GM21825 (cell line): ENCODE results near the gene RAPGEF2.
"Not testable (repeated sequence)": the region's sequence is repeated elsewhere in the genome, so short reads cannot be mapped to it uniquely, and the experiment has no call there.

Source experiments
- ATAC-seq: cut with Tn5 transposase; IDR thresholded peaks from one replicate; pipeline ENCODE4 v1.9.1; 2021; ENCODE audit warnings: mild to moderate bottlenecking, moderate library complexity; ENCODE audit not compliant: unreplicated experiment

RAPGEF2 gene

DNA sequence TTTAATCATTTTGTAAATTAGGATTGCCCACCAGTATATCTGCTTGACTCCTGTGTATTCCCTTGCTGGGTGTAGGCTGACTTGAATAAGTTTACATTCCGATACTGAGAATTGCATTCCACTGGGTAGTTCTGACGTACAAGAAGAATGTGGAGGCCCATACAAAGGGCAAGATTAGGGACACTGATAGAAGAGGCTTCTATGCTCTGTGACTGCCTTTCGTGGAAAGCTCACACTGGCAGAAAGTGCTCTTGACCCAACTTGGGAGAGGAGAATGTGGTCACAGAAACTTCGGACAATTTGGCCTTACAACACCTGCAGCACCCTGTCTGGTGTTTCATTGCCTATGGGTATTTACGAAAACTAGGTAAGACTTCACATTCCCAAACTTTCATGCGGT is 126.3 kb downstream of the RAPGEF2 start:
- ATAC-seq, result no peak

DNA sequence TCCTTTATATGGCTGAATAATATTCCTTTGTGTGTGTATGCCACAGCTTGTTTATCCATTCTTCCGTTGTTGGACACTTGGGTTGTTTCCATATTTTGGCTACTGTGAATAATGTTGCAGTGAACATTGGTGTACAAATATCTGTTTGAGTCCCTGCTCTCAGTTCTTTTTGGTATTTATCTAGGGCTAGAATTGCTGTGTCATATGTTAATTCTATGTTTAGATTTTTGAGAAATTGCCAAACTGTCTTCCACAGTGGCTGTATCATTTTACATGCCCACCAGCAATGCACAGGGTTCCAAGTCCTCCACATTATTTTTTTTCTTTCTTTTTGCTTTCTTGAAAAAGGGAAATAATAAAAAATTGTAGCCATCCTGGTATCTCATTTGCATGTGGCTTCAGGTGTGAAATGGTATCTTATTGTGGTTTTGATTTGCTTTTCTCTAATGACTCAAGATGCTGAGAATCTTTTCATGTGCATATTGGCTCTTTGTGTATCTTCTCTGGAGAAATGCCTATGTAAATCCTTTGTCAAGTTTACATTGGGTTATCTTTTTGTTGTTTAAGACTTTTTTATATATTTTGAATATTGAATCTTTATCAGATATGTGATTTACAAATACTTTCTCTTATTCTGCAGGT is 129.7 kb downstream of the RAPGEF2 start:
- no peak for ATAC-seq

DNA sequence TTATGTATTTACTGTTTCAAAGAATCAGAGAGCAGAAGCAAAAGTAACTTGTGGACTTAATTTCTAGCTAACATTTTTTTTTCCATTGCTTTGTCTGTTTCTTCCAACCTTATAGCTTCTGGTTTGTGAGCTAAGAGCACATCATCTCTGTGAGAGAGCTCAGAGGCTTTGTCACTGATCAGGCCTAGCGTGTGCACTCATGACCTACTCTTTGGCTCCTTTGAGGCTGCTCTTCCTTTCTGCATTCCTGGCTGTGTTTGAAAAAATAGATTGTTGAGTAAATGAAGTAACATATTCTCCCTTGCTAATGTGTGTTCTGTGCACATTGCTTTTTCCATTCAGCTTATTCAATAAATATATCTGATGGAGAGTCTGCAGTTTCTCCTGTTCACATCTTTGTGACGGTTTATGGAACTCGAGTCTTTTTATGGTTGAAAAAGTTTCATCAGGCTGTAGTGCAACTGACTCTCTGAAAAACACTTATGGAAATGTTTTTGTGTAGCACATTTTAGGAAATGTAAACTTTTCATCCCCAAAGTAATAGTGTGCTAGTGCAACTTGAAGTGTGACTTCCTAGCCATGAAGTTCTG is 133.0 kb downstream of the RAPGEF2 start:
- no peak for ATAC-seq

- ATAC-seq, result no peak
Observed at GRCh38 chr4:159237975-159238374, 135.1 kb downstream of the RAPGEF2 start.

- no peak for ATAC-seq
Observed at GRCh38 chr4:159238631-159239030, 135.8 kb downstream of the RAPGEF2 start.

DNA sequence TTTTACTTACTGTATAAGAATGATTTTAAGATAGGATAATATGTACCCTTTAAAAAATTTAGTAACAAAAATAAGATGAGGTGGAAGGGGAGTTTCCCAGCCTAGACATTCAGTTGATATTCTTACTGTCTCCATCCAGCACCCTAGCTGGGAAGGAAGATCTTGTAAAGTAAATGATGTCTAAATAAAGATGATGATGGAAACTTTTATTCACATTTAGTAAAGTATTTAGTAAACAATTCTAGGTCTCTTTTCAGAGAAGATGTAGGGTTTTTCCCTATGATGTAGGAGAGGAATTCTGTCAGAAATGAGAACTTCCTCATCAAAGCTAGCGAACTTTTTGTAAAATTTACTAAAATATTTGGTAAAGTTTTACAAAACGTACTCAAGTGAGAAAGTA is 136.8 kb downstream of the RAPGEF2 start:
- ATAC-seq, result no peak

- no peak for ATAC-seq
Observed at GRCh38 chr4:159240046-159240445, 137.2 kb downstream of the RAPGEF2 start.

DNA sequence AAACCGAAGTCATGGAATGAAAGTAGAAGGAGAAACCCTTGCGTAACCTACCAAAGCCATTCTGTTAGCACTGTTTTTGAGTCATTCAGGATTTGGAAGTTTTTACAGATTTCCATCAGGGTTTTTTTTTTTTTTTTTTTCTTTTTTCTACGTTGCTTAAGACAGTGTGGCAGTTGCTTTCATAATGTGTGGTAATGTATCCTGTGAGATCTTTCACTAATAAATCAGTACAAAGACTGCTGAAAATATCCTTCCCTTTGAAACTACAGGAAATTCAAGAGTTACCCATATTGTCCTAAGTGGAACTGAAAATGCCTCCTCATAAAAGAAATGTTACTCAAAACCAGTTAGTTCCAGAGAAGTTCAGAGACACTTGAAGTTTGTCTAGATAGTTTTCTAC is 137.8 kb downstream of the RAPGEF2 start:
- no peak for ATAC-seq

DNA sequence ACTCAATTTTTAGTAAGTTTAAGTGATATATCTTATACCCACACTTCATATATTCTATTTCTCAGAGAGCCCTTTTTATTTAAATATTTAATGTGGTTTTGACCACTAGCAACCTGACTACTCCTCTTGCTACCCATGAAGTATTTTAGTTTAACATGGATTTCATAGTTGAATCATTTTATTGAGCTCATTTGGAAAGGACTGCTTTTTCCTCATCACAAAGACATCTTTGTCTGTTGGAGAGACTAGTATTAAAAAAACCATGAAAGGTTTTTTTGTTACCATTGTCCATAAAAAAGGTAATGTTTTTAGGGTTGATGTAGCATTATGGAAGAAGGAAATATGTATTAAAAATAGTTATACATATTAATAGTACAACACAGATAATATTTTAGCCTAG is 139.5 kb downstream of the RAPGEF2 start:
- no peak for ATAC-seq

GRCh38 chr4:159248384-159249178 is 145.7 kb downstream of the RAPGEF2 start:
- no peak for ATAC-seq

- ATAC-seq, result no peak
Observed at GRCh38 chr4:159250751-159251325, 148.0 kb downstream of the RAPGEF2 start.

- ATAC-seq, result not testable (repeated sequence)
Observed at GRCh38 chr4:159251580-159251979, 148.7 kb downstream of the RAPGEF2 start.

DNA sequence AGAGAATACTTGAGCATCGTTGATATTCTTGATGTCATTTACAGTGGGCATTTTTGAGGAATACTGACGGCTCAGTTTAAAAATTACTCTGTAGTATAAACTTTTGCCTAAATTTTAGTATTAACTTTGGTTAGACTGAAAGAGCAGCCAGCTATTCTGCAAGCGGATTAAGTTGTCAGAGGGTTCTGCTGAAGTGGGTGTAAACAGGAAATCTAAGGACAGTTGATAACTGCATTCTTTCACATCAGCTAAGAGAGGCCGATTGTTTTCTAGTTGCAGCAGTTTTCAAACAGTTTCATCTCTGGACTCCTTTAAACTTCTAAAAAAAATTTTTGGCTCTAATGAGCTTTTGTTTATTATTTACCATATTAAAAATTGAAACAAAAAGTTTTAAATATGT is 149.6 kb downstream of the RAPGEF2 start:
- ATAC-seq, result no peak

DNA sequence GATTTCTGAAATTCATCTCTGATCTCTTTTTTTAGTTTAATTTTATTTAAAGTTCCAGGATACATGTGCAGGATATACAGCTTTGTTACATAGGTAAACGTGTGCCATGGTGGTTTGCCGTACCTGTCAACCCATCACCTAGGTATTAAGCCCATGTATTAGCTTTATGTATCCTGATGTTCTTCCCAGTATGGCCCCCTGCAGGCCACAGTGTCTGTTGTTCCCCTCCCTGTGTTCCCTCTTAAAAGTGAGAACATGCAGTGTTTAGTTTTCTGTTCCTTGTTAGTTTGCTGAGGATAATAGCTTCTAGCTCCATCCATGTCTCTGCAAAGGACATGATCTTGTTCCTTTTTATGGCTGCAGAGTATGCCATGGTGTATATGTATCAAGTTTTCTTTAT is 153.2 kb downstream of the RAPGEF2 start:
- ATAC-seq, result no peak

GRCh38 chr4:159258889-159259560 is 156.1 kb downstream of the RAPGEF2 start:
- ATAC-seq, result no peak

- no peak for ATAC-seq
Observed at GRCh38 chr4:159264057-159264456, 161.2 kb downstream of the RAPGEF2 start.

- ATAC-seq, result no peak
Observed at GRCh38 chr4:159266981-159267868, 164.3 kb downstream of the RAPGEF2 start.

GRCh38 chr4:159267869-159268285 is 165.0 kb downstream of the RAPGEF2 start:
- ATAC-seq, result no peak

DNA sequence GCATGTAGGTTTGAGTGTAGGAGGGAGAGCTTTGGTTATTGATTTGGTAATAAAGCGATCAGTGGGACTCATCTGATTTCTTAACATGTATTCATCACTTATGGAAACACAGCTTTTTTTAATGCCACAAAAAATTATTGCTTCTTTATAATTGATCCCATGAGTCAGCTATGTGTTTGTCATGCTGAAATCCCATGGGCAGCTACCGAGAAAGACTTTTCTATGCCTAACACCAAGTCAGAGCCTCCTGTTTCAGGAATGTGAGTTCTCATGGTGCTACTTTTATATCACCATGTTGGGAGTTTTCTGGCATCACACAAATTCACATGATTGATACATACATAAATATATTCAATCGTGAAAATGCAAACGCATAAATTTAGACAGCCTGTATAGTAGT is 165.7 kb downstream of the RAPGEF2 start:
- no peak for ATAC-seq

GRCh38 chr4:159269116-159269515 is 166.2 kb downstream of the RAPGEF2 start:
- ATAC-seq, result no peak
